ENCODE results near the gene MALRD1.

DNA sequence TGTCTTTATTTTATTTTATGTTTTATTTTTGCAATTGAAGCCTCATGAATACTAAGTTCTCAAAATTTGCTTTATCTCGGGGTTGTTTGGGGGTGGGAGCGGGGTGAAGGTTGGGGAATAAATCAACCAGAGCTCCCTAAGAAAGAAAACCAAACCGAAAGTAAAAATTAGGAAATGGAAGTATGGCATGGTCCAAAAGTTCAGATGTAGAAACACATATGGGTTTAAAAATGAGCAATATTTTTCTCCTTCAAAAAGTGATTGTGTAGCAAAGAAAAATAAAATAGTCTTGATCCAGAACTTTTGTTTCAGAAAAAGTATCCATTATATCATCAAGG, 590.3 kb downstream of the MALRD1 start:
- no peak for TF ChIP-seq EP300 (IDR thresholded peaks at IDR 0.05; ENCODE audit: low read depth)
- no peak for TF ChIP-seq POLR2A (IDR thresholded peaks at IDR 0.05)
